ENCODE measurements around the gene KDM1B. TPM values are rescaled to one million over a fixed set of nuclear protein-coding genes. Genes with fewer than 3 reads are reported as not detected.
"Not testable (repeated sequence)": the region's sequence is repeated elsewhere in the genome, so short reads cannot be mapped to it uniquely, and the experiment has no call there.

Gene KDM1B
- total and polyA plus RNA-seq, 2 experiments from 2014 or later: 1.6 to 15.4 TPM

DNA sequence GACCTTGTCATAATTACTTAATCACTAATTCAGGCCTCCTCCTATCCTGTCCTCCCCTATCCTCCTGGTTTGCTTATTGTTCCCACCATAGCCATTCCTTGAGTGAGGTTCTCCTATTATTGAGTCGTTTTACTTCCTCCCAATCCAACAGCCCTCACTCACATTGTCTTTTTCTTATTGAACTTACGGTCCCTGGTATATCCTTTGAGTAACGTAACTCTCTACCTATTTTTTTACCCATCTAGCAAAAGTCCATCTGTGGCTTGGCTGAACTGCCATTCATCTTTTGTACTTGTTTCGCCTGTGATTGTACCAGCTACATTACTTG is 66.0 kb downstream of the KDM1B start:
- Histone ChIP-seq H3K4me1 (ENCODE audit: low read depth) (no peaks in the 10 kb centered on the region), H3K36me3 (peaks cover 34% of the 10 kb centered on the region), H3K4me3 (no peak overlapping the region), H3K27ac (no peak overlapping the region), H3K27me3 (no peaks in the 10 kb centered on the region), H3K9me3 (ENCODE audit: low read depth) (no peaks in the 10 kb centered on the region)
- TF ChIP-seq, protein P1, sequence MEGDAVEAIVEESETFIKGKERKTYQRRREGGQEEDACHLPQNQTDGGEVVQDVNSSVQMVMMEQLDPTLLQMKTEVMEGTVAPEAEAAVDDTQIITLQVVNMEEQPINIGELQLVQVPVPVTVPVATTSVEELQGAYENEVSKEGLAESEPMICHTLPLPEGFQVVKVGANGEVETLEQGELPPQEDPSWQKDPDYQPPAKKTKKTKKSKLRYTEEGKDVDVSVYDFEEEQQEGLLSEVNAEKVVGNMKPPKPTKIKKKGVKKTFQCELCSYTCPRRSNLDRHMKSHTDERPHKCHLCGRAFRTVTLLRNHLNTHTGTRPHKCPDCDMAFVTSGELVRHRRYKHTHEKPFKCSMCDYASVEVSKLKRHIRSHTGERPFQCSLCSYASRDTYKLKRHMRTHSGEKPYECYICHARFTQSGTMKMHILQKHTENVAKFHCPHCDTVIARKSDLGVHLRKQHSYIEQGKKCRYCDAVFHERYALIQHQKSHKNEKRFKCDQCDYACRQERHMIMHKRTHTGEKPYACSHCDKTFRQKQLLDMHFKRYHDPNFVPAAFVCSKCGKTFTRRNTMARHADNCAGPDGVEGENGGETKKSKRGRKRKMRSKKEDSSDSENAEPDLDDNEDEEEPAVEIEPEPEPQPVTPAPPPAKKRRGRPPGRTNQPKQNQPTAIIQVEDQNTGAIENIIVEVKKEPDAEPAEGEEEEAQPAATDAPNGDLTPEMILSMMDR (IDR thresholded peaks at IDR 0.05; ENCODE audit: low read depth, low read length): no peak
- DNase-seq (ENCODE audit: low read depth in 1 of 2, low spot score in 1 of 2): no peak

DNA sequence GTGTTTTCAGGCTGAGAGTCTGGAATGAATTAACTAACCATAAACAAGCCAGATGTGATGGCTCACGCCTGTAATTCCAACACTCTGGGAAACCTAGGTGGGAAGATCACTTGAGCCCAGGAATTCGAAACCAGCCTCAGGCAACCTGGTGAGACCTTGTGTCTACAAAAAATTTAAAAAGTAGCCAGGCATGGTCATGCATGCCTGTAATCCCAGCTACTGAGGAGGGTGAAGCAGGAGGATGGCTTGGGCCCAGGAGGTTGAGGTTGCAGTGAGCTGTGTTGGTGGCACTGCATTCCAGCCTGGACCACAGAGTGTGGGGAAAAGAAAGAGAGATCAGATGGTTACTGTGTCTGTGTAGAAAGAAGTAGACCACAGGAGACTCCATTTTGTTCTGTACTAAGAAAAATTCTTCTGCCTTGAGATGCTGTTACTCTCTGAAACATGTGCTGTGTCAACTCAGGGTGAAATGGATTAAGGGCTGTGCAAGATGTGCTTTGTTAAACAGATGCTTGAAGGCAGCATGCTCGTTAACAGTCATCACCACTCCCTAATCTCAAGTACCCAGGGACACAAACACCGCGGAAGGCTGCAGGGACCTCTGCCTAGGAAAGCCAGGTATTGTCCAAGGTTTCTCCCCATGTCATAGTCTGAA is 71.4 kb downstream of the KDM1B start:
- H3K4me3 ChIP-seq; H3K27me3 ChIP-seq; H3K27ac ChIP-seq; H3K9me3 ChIP-seq (ENCODE audit: low read depth); H3K4me1 ChIP-seq (ENCODE audit: low read depth): not testable (repeated sequence)
- peaks cover 40% of the 10 kb centered on the region for H3K36me3 ChIP-seq
- DNase-seq (ENCODE audit: low read depth in 1 of 2, low spot score in 1 of 2): peak in 1 of 2 donors; percentile 44

DNA sequence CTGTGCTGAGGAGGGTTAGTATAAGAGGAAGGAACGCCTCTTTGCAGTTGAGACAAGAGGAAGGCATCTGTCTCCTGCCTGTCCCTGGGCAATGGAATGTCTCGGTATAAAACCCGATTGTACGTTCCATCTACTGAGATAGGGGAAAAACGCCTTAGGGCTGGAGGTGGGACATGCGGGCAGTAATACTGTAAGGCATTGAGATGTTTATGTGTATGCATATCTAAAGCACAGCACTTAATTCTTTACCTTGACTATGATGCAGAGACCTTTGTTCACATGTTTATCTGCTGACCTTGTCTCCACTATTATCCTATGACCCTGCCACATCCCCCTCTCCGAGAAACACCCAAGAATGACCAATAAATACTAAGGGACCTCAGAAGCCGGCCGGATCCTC is 71.9 kb downstream of the KDM1B start:
- not testable (repeated sequence) for H3K4me1 ChIP-seq (ENCODE audit: low read depth); H3K27me3 ChIP-seq; H3K27ac ChIP-seq; H3K9me3 ChIP-seq (ENCODE audit: low read depth); H3K4me3 ChIP-seq; DNase-seq (ENCODE audit: low read depth in 1 of 2, low spot score in 1 of 2)
- H3K36me3 ChIP-seq: peaks cover 38% of the 10 kb centered on the region

DNA sequence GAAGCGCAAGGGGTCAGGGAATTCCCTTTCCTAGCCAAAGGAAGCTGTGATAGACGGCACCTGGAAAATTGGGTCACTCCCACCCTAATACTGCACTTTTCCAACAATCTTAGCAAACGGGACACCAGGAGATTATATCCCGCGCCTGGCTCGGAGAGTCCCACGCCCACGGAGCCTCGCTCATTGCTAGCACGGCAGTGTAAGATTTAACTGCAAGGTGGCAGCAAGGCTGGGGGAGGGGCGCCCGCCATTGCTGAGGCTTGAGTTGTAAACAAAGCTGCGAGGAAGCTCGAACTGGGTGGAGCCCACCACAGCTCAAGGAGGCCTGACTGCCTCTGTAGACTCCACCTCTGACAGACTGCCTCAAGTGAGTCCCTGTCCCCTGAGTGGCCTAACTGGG is 73.4 kb downstream of the KDM1B start:
- H3K36me3 ChIP-seq: peaks cover 28% of the 10 kb centered on the region
- H3K27ac ChIP-seq; H3K4me3 ChIP-seq; H3K9me3 ChIP-seq (ENCODE audit: low read depth); H3K27me3 ChIP-seq; H3K4me1 ChIP-seq (ENCODE audit: low read depth); DNase-seq (ENCODE audit: low read depth in 1 of 2, low spot score in 1 of 2): not testable (repeated sequence)

DNA sequence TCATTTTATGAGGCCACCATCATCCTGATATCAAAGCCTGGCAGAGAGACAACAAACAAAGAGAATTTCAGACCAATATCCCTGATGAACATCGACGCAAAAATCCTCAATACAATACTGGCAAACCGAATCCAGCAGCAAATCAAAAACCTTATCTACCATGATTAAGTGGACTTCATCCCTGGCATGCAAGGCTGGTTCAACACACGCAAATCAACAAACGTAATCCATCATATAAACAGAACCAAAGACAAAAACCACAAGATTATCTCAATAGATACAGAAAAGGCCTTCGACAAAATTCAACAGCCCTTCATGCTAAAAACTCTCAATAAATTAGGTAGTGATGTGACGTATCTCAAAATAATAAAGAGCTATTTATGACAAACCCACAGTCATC is 76.6 kb downstream of the KDM1B start:
- H3K4me3 ChIP-seq; H3K27ac ChIP-seq; H3K27me3 ChIP-seq; H3K9me3 ChIP-seq (ENCODE audit: low read depth); DNase-seq (ENCODE audit: low read depth in 1 of 2, low spot score in 1 of 2); H3K4me1 ChIP-seq (ENCODE audit: low read depth): not testable (repeated sequence)
- H3K36me3 ChIP-seq: peaks cover 15% of the 10 kb centered on the region

DNA sequence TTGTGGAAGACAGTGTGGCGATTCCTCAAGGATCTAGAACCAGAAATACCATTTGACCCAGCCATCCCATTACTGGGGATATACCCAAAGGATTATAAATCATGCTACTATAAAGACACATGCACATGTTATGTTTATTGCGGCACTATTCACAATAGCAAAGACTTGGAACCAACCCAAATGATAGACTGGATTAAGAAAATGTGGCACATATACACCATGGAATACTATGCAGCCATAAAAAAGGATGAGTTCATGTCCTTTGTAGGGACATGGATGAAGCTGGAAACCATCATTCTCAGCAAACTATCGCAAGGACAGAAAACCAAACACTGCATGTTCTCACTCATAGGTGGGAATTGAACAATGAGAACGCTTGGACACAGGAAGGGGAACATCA is 78.5 kb downstream of the KDM1B start:
- peaks cover 23% of the 10 kb centered on the region for H3K36me3 ChIP-seq
- not testable (repeated sequence) for H3K4me3 ChIP-seq; DNase-seq (ENCODE audit: low read depth in 1 of 2, low spot score in 1 of 2); H3K27ac ChIP-seq; H3K9me3 ChIP-seq (ENCODE audit: low read depth); H3K4me1 ChIP-seq (ENCODE audit: low read depth); H3K27me3 ChIP-seq

DNA sequence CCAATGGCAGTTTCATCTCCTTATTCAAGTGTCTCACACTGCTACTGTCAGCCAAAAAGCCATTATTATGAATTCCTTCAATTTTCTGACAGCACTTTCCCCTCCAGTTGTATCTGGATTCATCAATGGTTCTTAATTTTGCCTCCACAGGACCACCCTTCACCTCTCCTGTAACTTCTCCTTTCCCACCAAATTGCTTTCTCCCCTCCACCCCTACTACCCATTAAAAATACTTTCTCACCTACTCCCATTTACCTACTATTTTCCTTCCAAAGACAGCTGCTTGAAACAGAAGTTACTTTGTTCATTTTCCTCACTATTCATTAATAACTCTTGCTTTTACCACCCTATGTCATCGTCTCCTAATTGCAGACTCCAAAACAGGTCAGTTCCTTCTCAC is 79.3 kb downstream of the KDM1B start:
- TF ChIP-seq, protein P1 (IDR thresholded peaks at IDR 0.05; ENCODE audit: low read depth, low read length): no peak
- Histone ChIP-seq H3K36me3 (peaks cover 23% of the 10 kb centered on the region), H3K9me3 (ENCODE audit: low read depth) (no peaks in the 10 kb centered on the region), H3K27me3 (no peaks in the 10 kb centered on the region), H3K4me1 (ENCODE audit: low read depth) (no peaks in the 10 kb centered on the region), H3K4me3 (no peak overlapping the region), H3K27ac (no peak overlapping the region)
- no peak for DNase-seq (ENCODE audit: low read depth in 1 of 2, low spot score in 1 of 2)

DNA sequence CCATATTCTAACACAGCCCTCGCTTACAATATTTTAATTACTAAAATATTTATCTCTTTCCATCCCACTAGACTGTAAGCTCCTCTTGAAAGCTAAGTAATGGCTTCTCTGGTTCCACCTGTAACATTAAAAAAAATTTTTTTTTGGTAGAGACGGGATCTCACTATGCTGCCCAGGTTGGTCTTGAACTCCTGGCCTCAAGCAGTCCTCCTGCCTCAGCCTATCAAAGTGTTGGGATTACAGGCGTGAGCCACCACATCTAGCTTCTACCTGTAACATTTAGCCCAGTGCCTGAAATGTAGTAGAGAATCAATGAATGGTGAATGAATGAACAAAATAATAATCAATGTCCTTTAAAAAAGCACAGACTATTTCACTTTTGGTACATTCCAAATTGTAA is 80.3 kb downstream of the KDM1B start:
- Histone ChIP-seq H3K27ac (no peak overlapping the region), H3K27me3 (no peaks in the 10 kb centered on the region), H3K4me3 (no peak overlapping the region), H3K9me3 (ENCODE audit: low read depth) (no peaks in the 10 kb centered on the region), H3K36me3 (peaks cover 23% of the 10 kb centered on the region), H3K4me1 (ENCODE audit: low read depth) (no peaks in the 10 kb centered on the region)
- TF ChIP-seq, protein P1 (IDR thresholded peaks at IDR 0.05; ENCODE audit: low read depth, low read length): no peak
- no peak for DNase-seq (ENCODE audit: low read depth in 1 of 2, low spot score in 1 of 2)
